ENCODE results near the gene PRMT1.
"Not testable (repeated sequence)": the region's sequence is repeated elsewhere in the genome, so short reads cannot be mapped to it uniquely, and the experiment has no call there.

- TF ChIP-seq POLR2A, CTCF (IDR thresholded peaks at IDR 0.05): not testable (repeated sequence)
These were observed 42.3 kb downstream of the PRMT1 start for GRCh38 chr19:49719420-49719819.
